ES-I3 (cell line): Measurements from ENCODE around the gene GTF2H2.
"Not testable (repeated sequence)": the region's sequence is repeated elsewhere in the genome, so short reads cannot be mapped to it uniquely, and the experiment has no call there.

Experiments used
- H3K36me3 ChIP-seq: 2 replicates; pipeline ENCODE4 v1.6.1; 2013; ENCODE audit warnings: mild to moderate bottlenecking, low read length, control low read depth, moderate library complexity; ENCODE audit not compliant: insufficient read depth
- H3K4me1 ChIP-seq: 2 replicates; pipeline ENCODE4 v1.6.1; 2013; ENCODE audit warnings: mild to moderate bottlenecking, control low read depth, low read length; ENCODE audit not compliant: insufficient read depth
- H3K9ac ChIP-seq: 2 replicates; pipeline ENCODE4 v1.6.1; 2013; ENCODE audit warnings: low read depth, mild to moderate bottlenecking, low read length, moderate library complexity
- H3K9me3 ChIP-seq: 2 replicates; pipeline ENCODE4 v1.6.1; 2013; ENCODE audit warnings: mild to moderate bottlenecking, low read length, moderate library complexity; ENCODE audit not compliant: control insufficient read depth, insufficient read depth

GTF2H2 gene

DNA sequence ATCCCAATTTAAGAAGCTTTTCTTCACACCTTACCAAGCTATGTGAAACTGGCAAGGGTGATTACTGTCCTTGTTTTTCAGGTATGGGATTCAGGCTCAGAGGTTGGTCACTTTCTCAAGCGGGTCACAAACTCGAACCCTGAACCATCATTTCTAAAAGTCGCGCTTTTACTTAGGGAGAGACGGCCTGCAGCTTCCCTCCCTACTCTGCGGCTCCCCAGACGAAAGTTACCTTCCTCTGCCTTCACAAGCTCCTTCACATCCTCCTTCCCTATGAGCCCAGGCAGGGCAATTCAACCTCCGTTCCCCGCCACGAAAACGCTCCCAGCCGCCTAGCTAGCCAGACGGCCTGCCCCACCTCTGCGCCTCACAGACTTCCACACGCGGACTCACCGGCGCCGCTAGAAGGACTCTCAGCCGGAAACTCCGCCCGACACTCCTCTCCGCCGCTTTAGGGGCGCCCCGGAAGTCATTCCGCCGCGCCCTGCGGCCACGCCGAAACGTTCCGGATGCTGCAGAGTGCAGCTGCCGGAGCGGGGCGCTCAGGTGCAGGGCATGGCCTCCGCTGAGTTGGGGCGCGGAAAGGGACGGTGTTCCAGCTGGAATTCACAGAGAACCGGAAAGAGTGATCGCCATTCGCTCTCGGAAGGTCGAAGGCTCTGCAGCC is at the start of gene GTF2H2:
Gene GTF2H2, minus strand, starts transcription at position 415 of the 667 bp plus-strand sequence. CDS start 4,913 bp downstream, outside the sequence.
- not testable (repeated sequence) for H3K36me3 ChIP-seq, H3K4me1 ChIP-seq, H3K9ac ChIP-seq, H3K9me3 ChIP-seq

DNA sequence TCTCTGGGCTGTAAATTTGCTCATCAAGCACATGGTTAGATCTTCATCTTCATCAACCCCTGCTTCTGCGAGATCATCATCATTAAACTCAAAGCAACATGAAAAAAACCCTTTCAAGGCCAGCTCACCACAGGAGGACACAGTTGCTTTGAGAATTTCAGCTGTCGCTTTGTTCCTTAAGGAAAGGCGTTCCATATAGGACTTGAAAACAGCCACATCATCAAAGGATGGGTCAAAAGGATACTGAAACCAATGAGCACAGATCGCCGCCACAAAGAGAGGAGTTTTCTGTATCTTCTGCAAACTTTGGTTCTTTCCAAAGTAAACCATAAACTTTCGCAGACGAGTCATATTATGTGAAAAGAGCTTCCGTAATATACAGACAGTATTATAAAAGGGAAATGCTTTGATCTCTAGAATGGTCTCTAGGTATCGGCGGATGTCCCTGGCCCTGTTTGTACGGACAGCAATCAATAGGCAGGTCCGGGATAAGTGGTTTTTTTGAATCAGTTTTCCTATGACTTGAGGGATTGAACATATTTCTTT is 42.3 kb upstream of the GTF2H2 start:
- not testable (repeated sequence) for H3K9ac ChIP-seq, H3K36me3 ChIP-seq, H3K4me1 ChIP-seq

DNA sequence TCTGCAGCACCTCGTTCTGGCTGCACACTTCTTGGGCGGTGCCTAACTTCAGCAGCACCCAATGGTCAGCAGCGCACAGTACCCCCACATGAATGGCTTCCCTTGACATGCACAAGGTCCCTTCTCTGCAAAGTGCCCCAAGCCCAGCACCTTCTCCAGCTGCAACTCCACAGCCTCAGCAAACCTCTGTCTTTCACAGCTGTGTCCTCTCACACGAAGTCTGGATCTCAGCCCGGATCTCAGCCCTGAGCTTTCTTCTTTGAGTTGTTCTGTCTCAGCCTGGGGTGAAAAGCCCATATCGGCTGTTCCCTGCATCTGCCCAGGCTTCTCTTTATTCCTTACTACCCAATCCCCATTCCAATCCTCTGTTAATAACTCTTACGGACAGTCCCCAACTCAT is 32.5 kb upstream of the GTF2H2 start:
- not testable (repeated sequence) for H3K9ac ChIP-seq, H3K36me3 ChIP-seq, H3K9me3 ChIP-seq, H3K4me1 ChIP-seq

More for the DNA sequence above, 42.3 kb upstream of the GTF2H2 start:
- H3K9me3 ChIP-seq, result not testable (repeated sequence)

DNA sequence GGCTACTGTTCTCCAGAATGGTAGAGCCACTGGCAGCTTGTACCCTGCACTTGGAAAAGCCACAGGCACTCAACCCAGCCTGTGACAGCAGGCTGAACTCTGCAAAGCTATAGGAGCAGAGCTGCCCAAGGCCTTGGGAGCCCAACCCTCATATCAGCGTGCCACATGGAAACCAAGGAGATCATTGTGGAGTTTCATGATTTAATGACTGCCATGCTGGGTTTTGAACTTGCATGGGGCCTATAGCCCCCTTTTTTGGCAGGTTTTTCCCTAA is 30.4 kb upstream of the GTF2H2 start:
- H3K4me1 ChIP-seq, H3K9ac ChIP-seq, H3K9me3 ChIP-seq, H3K36me3 ChIP-seq: not testable (repeated sequence)

DNA sequence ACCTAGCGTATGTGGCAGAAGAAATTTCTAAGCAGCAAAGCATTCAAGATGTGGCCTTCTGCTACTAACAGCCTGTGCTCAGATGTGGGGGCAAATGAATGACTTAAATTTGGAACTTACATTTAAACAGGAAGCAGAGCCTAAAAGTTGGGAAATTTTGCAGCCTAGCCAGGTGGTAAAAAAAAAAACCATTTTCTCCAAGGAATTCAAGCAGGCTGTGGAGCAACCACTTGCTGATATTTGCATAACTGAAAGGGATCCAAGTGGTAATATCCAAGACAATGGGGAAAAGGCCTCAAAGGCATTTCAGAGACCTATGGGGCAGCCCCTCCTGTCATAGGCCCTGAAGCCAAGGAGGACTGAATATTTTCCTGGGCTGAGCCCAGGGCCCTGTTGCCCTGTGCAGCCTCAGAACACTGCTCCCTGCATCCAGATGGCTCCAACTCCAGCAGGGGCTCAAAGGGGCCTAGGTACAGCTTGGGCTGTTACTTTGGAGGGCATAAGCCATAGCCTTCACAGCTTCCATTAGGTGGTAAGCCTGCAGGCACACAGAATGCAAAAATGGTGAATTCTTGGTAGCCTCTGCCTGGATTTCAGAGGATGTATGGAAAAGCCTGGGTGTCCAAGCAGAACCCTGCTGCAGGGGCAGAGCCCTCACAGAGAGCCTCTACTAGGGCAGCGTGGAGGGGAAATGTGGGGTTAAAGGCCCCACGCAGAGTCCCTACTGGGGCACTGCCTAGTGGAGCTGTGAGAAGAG is 29.9 kb upstream of the GTF2H2 start:
- H3K4me1 ChIP-seq, H3K36me3 ChIP-seq, H3K9me3 ChIP-seq, H3K9ac ChIP-seq: not testable (repeated sequence)

DNA sequence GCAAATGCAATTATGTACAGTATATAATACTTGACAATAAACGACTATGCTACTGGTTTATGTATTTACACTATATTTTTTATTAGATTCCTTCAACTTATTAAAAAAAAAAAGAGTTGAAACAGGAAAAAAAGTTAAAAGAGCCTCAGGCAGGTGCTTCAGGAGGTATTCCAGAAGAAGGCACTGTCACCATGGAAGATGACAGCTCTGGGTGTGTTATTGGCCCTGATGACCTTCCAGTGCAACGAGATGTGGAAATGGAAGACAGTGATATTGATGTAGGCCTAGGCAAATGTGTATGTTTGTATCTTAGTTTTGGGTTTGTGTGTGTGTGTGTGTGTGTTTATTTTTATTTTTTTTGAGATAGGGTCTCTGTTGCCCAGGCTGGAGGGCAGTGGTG is 22.3 kb upstream of the GTF2H2 start:
- H3K9ac ChIP-seq, H3K4me1 ChIP-seq, H3K36me3 ChIP-seq, H3K9me3 ChIP-seq: not testable (repeated sequence)

DNA sequence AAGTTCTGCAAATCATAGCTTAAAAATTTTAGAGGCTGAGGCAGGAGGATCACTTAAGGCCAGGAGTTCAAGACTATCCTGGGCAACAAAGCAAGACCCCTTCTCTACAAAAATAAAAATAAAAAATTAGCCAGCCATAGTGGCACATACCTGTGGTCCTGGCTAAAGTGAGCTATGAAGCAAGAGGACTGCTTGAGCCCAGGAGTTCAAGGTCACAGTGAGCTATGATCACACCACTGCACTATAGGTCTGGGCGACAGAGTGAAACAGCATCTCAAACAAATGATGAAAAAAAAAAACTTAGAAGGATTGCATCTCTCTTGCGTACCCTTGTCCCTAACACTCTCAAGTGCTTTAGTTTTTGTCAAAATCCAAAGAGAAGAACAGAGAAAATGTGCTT is 21.3 kb upstream of the GTF2H2 start:
- not testable (repeated sequence) for H3K9me3 ChIP-seq, H3K9ac ChIP-seq, H3K4me1 ChIP-seq, H3K36me3 ChIP-seq

DNA sequence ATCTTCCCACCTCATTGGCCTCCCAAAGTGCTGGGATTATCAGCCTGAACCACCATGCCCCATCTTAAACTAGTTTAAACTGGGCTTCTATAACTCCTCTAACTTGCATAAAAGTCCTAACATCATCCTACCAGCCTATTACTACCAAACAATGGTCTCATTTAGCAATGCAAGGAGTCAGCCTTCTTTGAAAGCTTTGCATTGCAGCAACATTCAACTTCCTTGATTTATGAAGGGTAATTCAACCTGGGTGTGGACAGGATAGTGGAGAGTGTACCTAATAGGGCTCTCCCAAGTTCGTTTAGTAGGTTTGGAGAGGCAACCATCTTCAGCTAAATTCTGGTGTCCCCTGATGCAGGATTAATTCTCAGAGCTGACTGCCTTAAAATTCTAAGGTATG is 18.7 kb upstream of the GTF2H2 start:
- not testable (repeated sequence) for H3K9me3 ChIP-seq, H3K4me1 ChIP-seq, H3K9ac ChIP-seq, H3K36me3 ChIP-seq

DNA sequence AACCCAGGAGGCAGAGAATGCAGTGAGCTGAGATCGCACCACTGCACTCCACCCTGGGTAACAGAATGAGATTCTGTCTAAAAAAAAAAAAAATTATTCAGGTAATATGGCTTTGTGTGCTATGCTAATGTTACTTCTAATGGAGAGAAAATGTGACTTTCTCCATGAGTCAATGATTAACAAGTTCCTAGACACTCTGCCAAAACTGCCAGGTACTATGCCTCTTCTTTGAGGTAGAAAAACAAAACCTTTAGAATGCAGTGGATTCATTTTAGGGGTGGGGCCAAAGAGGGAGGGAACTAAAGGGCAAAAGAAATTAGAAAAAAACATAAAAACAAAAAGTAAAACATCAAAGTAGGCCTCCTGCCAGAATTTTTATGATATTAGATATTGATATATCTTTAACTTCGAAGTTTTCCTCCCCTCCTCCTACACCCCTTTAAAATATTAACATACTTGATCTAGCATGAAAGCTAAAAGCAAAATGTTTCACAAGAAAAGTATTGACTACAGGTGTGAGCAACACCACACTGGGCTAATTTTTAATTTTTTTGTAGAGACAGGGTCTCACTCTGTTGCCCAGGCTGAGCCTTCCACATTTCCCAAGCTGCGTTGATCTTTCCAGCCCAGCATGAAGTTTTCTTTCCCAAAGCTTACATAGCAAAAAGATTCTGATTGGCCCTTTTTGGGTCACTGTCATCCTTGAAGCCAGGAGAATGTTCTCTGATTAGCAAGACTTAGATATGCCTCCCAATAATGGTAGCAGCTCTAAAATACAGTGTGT is 17.0 kb upstream of the GTF2H2 start:
- not testable (repeated sequence) for H3K4me1 ChIP-seq, H3K9ac ChIP-seq, H3K36me3 ChIP-seq, H3K9me3 ChIP-seq

DNA sequence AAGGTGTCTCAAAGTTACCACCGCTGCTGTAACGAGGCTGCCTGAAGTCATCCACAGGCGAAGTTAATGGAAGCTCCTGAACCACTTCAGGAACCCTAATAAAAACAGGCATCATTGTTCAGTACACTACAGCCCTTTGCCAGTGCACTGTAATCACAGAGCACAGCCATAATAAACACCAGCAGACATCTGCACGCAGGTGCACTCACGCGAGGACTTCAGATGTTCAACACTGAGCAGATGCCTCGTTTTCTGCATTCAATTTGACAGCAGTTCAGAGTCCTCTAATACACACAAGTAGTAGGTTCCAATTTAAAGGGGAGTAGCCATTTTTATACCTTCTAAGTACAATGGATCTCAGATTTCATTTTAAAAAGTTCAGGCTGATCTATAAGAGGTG is 15.4 kb upstream of the GTF2H2 start:
- H3K36me3 ChIP-seq, H3K9me3 ChIP-seq, H3K4me1 ChIP-seq, H3K9ac ChIP-seq: not testable (repeated sequence)

DNA sequence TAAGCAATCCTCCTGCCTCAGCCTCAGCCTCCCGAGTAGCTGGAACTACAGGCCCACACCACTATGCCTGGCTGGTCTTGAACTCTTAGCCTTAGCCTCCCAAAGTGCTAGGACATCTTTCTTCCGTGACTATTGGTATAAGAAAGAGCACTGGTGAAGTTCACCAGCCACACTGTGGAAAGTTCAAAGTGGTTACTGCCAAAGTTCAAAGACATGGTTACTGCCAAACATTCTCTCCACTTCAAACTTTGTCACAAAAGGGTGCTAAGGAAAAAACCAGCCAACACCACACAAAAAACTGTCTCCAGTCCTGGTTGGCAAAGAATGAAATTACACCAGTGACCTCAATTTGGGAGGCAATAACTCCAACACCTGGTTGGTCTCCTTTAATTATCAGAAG is 14.9 kb upstream of the GTF2H2 start:
- not testable (repeated sequence) for H3K36me3 ChIP-seq, H3K9ac ChIP-seq, H3K9me3 ChIP-seq

DNA sequence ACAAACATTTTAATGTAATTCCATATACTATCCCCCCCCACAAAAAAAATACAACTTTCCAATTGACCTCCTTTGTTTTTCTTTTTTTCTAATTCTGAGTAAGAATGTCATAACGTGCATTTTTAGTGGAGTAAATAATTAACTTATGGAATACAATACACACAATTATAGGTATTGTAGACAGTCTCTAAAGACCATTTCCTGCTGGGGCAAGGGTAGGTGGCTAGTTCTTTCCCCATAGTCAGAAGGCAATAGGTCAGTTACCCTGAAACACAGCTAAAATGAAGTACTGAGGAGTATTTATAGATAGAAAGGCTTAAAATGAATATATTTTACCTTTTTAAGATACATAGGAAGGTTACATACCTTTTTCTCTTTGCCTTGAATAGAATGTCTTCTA is 6.2 kb downstream of the GTF2H2 start:
- H3K4me1 ChIP-seq, H3K36me3 ChIP-seq, H3K9me3 ChIP-seq, H3K9ac ChIP-seq: not testable (repeated sequence)

More for the DNA sequence above, 14.9 kb upstream of the GTF2H2 start:
- not testable (repeated sequence) for H3K4me1 ChIP-seq

DNA sequence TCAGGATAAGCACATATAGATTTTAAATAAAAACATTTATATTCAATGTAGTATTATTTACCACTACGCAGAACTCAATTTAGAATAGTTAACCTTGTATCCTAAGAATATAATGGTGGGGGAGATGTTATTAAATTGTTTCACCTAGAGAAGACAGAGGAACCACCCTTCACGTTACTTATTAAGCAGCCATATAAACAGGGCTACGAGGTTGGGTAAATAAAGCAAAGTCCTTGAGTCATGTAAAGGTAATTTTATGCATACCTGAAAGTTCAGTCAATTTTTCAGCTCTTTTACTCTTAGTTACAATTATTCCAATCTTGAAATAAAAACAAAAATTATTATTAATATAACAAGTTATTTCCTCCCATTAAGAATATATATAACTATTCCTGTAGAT is 8.1 kb downstream of the GTF2H2 start:
- H3K4me1 ChIP-seq, H3K9me3 ChIP-seq, H3K36me3 ChIP-seq, H3K9ac ChIP-seq: not testable (repeated sequence)

DNA sequence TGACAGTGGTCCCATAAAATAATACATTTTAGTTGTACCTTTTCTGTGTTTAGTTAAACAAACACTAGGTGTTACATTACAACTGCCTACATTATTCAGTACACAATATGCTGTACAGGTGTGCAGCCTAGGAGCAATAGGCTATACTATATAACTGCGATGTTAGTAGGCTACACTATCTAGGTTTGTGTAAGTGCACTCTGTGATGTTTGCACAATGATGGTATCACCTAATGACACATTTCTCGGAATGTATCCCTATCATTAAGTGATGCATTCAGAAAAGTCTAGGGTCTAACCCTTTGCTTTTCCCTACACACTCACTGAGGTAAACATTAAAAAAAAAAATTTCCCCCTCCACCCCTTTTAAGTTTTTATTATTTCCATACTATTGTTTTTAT is 22.7 kb downstream of the GTF2H2 start:
- H3K9me3 ChIP-seq, H3K9ac ChIP-seq, H3K4me1 ChIP-seq, H3K36me3 ChIP-seq: not testable (repeated sequence)

DNA sequence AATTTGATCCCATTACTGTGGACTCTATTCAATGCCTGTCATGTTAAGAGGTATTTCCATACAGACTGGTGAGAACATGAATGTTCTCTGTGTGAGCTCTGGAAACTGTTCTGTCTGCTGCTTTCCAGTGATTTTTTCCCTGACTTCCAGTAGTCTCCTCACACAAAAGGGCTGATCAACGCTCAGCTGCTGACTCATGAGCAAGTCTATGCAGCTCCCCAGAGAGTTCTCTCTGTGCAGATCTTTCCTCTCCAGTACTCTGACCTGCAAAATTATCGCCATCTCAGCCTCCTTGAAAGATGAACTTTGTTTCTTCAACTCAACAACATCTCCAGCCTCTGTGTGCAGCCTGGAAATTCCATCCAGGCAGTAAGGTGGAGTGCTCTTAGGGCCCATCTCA is 23.3 kb downstream of the GTF2H2 start:
- H3K36me3 ChIP-seq, H3K9ac ChIP-seq, H3K4me1 ChIP-seq, H3K9me3 ChIP-seq: not testable (repeated sequence)
